Measurements from ENCODE around the gene BABAM2. TPM values are rescaled to one million over a fixed set of nuclear protein-coding genes. Genes with fewer than 3 reads are reported as not detected.

Gene BABAM2
- total RNA-seq, 4 donors from 2014 or later: 33.3 to 48.9 (median 37.9) TPM

DNA sequence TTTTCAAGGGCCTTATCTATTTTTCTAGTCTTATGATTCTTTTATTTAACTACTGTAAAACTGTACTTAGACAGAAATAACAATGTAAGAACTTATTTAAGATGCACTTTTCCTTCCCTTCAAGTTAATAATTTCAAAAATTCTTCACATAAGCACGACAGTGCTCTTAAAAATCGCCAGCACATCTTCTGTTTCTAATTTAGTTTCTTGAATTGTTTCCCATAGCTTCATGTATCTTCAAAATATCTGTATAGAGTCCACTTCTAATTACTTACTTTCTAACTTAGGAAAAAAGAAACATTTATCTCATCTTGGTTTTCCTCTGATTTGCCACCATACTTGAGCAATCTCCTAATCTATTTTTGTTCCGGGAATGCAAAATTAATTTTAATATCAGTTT, 196.1 kb downstream of the BABAM2 start:
- Histone ChIP-seq H3K4me1 (peaks cover 0 to 17% (median 5%) of the 10 kb centered on the region in 4 donors), H3K36me3 (no peaks in the 10 kb centered on the region), H3K27me3 (no peaks in the 10 kb centered on the region), H3K27ac (no peak overlapping the region), H3K9me3 (no peaks in the 10 kb centered on the region), H3K4me3 (no peak overlapping the region)
- 77 to 95% methylated on average over 3 of the region's 3 CpGs for WGBS, 2 donors (ENCODE audit: low coverage in 1 of 2)
- intact Hi-C loops (cut with DNase I; ENCODE audit: low total_unique reads) (no loop called here), in situ Hi-C loops (cut with MboI; ENCODE audit: low pct_ligation_motif_present in 1 of 4, low pct_unique_long_range_greater_than_20kb in 1 of 4, low sequenced_read_pairs in 3 of 4) (no loop called here)
- DNase-seq: no peak
- no peak for TF ChIP-seq POLR2A (IDR thresholded peaks at IDR 0.05)
- no peak for TF ChIP-seq POLR2AphosphoS5 (IDR thresholded peaks at IDR 0.05)
- TF ChIP-seq, protein P1, sequence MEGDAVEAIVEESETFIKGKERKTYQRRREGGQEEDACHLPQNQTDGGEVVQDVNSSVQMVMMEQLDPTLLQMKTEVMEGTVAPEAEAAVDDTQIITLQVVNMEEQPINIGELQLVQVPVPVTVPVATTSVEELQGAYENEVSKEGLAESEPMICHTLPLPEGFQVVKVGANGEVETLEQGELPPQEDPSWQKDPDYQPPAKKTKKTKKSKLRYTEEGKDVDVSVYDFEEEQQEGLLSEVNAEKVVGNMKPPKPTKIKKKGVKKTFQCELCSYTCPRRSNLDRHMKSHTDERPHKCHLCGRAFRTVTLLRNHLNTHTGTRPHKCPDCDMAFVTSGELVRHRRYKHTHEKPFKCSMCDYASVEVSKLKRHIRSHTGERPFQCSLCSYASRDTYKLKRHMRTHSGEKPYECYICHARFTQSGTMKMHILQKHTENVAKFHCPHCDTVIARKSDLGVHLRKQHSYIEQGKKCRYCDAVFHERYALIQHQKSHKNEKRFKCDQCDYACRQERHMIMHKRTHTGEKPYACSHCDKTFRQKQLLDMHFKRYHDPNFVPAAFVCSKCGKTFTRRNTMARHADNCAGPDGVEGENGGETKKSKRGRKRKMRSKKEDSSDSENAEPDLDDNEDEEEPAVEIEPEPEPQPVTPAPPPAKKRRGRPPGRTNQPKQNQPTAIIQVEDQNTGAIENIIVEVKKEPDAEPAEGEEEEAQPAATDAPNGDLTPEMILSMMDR (IDR thresholded peaks at IDR 0.05): no peak
- TF ChIP-seq EP300 (IDR thresholded peaks at IDR 0.05; ENCODE audit: low read depth): no peak

DNA sequence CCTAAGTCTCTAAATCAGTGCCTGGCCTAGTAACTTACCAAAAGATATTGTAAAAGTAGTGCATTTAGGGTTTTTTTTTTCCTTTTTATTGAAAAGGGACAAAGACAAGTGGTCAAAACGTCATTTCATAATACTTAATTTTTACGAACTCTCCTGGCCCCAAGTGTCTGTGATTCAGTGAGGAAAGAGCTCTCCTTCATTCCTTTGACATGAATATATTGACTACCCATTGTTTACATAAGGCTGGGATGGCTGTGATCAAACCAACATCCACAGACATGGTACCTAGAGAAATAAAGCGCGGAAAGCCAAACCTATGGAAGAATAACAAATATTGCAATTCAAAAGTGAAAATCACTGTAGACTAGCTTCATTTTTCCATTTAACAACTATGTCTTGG, 198.4 kb downstream of the BABAM2 start:
- intact Hi-C loops (cut with DNase I; ENCODE audit: low total_unique reads): no loop called here
- TF ChIP-seq POLR2AphosphoS5 (IDR thresholded peaks at IDR 0.05): no peak
- no peak for TF ChIP-seq POLR2A (IDR thresholded peaks at IDR 0.05)
- no peak for TF ChIP-seq EP300 (IDR thresholded peaks at IDR 0.05; ENCODE audit: low read depth)
- TF ChIP-seq, protein P1 (IDR thresholded peaks at IDR 0.05): no peak
- no peaks in the 10 kb centered on the region for H3K36me3 ChIP-seq
- H3K9me3 ChIP-seq: no peaks in the 10 kb centered on the region
- H3K4me3 ChIP-seq: no peak overlapping the region
- peaks cover 0 to 17% (median 5%) of the 10 kb centered on the region in 4 donors for H3K4me1 ChIP-seq
- DNase-seq: no peak
- in situ Hi-C loops (cut with MboI; ENCODE audit: low pct_ligation_motif_present in 1 of 4, low pct_unique_long_range_greater_than_20kb in 1 of 4, low sequenced_read_pairs in 3 of 4): no loop called here
- H3K27ac ChIP-seq: no peak overlapping the region
- 84 to 91% methylated on average over 4 of the region's 4 CpGs for WGBS, 2 donors (ENCODE audit: low coverage in 1 of 2)
- H3K27me3 ChIP-seq: no peaks in the 10 kb centered on the region

DNA sequence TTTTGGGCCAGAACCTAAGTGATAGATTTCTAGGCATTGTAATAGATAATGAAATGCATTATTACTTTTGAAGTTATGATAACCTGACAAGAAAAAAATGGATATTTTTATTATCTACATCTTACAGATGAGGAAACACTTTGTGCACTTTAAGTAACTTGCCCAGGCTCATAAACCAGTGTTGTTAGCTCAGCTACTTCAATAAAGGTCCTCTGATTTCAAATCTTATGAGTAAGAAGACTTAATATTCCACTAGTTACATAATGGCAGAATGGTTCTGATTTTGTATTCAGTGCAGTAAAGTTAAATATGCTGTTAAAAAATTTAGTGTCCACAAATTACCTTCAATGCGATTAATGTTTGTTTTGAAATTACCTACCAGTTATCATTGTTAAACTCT, 199.0 kb downstream of the BABAM2 start:
- TF ChIP-seq EP300 (IDR thresholded peaks at IDR 0.05; ENCODE audit: low read depth) (no peak), POLR2AphosphoS5 (IDR thresholded peaks at IDR 0.05) (no peak), POLR2A (IDR thresholded peaks at IDR 0.05) (no peak)
- TF ChIP-seq, protein P1 (IDR thresholded peaks at IDR 0.05): no peak
- no peak overlapping the region for H3K27ac ChIP-seq
- WGBS, 2 donors (ENCODE audit: low coverage in 1 of 2): 50 to 66% methylated on average over 1 of the region's 1 CpG
- H3K9me3 ChIP-seq: no peaks in the 10 kb centered on the region
- H3K27me3 ChIP-seq: no peaks in the 10 kb centered on the region
- no peaks in the 10 kb centered on the region for H3K36me3 ChIP-seq
- intact Hi-C loops (cut with DNase I; ENCODE audit: low total_unique reads) (no loop called here), in situ Hi-C loops (cut with MboI; ENCODE audit: low pct_ligation_motif_present in 1 of 4, low pct_unique_long_range_greater_than_20kb in 1 of 4, low sequenced_read_pairs in 3 of 4) (no loop called here)
- peaks cover 0 to 15% (median 5%) of the 10 kb centered on the region in 4 donors for H3K4me1 ChIP-seq
- H3K4me3 ChIP-seq: no peak overlapping the region
- no peak for DNase-seq

DNA sequence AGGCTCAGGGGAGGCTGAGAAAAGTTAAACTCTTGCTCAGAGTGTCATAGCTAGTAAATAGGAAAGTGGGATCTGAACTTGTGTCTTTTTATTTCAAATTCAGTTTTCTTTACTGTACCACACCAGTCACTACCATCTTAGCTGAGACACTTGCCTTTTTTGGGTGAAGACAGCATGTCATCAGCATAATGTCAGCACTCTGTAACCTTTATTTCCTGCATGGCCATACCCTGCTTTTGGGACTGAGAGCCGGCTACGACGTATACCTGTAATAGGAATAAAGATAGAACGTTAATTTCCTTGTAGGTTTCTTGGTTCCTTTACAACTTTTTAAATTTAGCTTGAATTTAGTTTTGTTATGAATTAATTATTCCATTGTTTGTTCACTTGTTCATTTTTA, 202.8 kb downstream of the BABAM2 start:
- Histone ChIP-seq H3K9me3 (no peaks in the 10 kb centered on the region), H3K4me3 (no peak overlapping the region), H3K4me1 (peaks cover 0 to 18% (median 4%) of the 10 kb centered on the region in 4 donors), H3K27me3 (no peaks in the 10 kb centered on the region), H3K36me3 (no peaks in the 10 kb centered on the region), H3K27ac (no peak overlapping the region)
- intact Hi-C loops (cut with DNase I; ENCODE audit: low total_unique reads): no loop called here
- in situ Hi-C loops (cut with MboI; ENCODE audit: low pct_ligation_motif_present in 1 of 4, low pct_unique_long_range_greater_than_20kb in 1 of 4, low sequenced_read_pairs in 3 of 4): no loop called here
- DNase-seq: no peak
- TF ChIP-seq, protein P1 (IDR thresholded peaks at IDR 0.05): no peak
- TF ChIP-seq POLR2A (IDR thresholded peaks at IDR 0.05) (no peak), POLR2AphosphoS5 (IDR thresholded peaks at IDR 0.05) (no peak), EP300 (IDR thresholded peaks at IDR 0.05; ENCODE audit: low read depth) (no peak)
- 93 to 100% methylated on average over 4 of the region's 4 CpGs for WGBS, 2 donors (ENCODE audit: low coverage in 1 of 2)

Data from transverse colon (tissue), 4 donors.